ENCODE results near the gene SLC20A1. TPM values are rescaled to one million over a fixed set of nuclear protein-coding genes. Genes with fewer than 3 reads are reported as not detected.
A peak's percentile ranks its signal among the peaks of the same experiment; 100 is the strongest.

SLC20A1 gene
- total RNA-seq, 2 experiments from 2014 or later: 105 to 113 TPM

DNA sequence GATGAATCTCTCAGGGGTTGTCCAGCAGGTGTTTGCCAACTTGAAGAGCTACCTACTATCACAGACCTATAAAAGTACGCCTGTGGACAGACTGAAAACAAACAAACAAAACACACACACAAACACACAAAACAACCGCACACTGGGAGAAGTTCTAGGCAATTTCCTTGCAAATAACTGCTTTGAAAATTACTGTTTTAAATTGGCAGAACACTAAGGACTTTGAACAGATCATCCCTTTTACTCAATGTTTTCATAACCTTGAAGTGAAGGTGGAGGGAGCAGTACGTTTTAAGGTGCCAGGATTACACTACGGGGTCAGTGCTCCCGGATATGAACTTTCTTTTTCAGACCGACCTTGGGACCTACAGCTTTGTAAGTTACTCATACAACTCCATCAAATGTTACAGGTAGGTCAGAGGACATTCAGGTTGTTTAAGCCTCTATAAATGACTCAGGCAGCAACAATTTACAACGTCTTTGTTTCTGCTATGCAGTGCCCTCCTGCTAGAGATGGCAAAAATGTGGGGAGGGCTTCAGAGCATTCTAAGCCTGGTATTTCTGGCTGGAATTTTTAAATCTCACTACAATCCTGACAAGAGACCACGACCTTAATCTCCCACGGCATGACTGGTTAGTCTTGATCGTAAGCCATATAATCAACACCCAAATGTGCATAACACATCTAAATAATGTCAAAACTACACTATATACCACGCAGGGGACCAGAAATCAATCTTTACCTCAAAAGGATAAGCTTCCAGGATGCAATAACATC is 1.4 kb upstream of the SLC20A1 start:
- H3K9me3 Mint-ChIP-seq: no peaks in the 10 kb centered on the region
- no peaks in the 10 kb centered on the region for H3K27me3 Mint-ChIP-seq
- peaks cover 44% of the 10 kb centered on the region for H3K36me3 Mint-ChIP-seq
- DNase-seq (no peak), ATAC-seq (ENCODE audit: low read depth) (no peak)
- peaks cover 62% of the 10 kb centered on the region for H3K4me1 Mint-ChIP-seq
- peak overlapping the region; percentile 86 for H3K4me3 Mint-ChIP-seq
- peak overlapping the region; percentile 87 for H3K27ac Mint-ChIP-seq
- POLR2A ChIA-PET: interaction anchor here (1.1 to 5.0 kb wide), 6 partner anchors 14 to 81 kb away, joined by 3 to 293 read pairs (median 3); no protein-coding TSS in a partner anchor

DNA sequence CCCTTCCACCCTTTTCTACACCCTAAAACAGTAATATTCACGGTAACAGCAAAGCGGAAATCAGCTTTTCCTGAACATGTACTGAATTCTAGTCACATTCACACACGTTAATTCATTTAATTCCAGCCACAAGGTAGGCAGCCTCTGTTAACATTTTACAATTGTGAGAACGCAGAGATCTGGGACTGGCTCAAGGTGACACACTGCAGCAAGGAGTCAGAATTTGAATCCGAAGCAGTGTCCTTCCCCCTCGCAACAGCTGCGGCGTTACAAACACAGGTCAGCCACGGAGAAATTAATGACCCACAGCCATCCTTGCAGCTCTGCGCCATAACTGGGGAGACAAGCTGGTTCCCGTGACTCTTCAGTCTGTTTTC is 818 bp upstream of the SLC20A1 start:
- Mint-ChIP-seq H3K9me3 (no peaks in the 10 kb centered on the region), H3K27me3 (no peaks in the 10 kb centered on the region), H3K36me3 (peaks cover 49% of the 10 kb centered on the region), H3K4me3 (peak overlapping the region; percentile 86), H3K27ac (peak overlapping the region; percentile 87), H3K4me1 (peaks cover 66% of the 10 kb centered on the region)
- POLR2A ChIA-PET: interaction anchor here (0.5 to 5.0 kb wide), 11 partner anchors 12 to 489 kb away, joined by 3 to 293 read pairs (median 4); partner anchors contain the start of gene CHCHD5
- ATAC-seq (ENCODE audit: low read depth): no peak
- DNase-seq: no peak

- H3K27me3 Mint-ChIP-seq: no peaks in the 10 kb centered on the region
- H3K36me3 Mint-ChIP-seq: peaks cover 53% of the 10 kb centered on the region
- H3K9me3 Mint-ChIP-seq: no peaks in the 10 kb centered on the region
- H3K4me3 Mint-ChIP-seq: peak overlapping the region; percentile 97
- peak overlapping the region; percentile 75 for H3K27ac Mint-ChIP-seq
- H3K4me1 Mint-ChIP-seq: peaks cover 64% of the 10 kb centered on the region
- DNase-seq (peak; percentile 81), ATAC-seq (ENCODE audit: low read depth) (peak; percentile 20)
- POLR2A ChIA-PET: interaction anchor here (0.5 to 5.0 kb wide), 12 partner anchors 11 to 528 kb away, joined by 3 to 293 read pairs (median 4); partner anchors contain the start of genes CHCHD5 and PSD4
Measured at GRCh38 chr2:112646102-112646719, 472 bp downstream of the SLC20A1 start.

GRCh38 chr2:112646791-112647689 is 1.3 kb downstream of the SLC20A1 start:
- Mint-ChIP-seq H3K4me3 (peak overlapping the region; percentile 97), H3K36me3 (peaks cover 60% of the 10 kb centered on the region), H3K9me3 (no peaks in the 10 kb centered on the region), H3K4me1 (peaks cover 68% of the 10 kb centered on the region), H3K27ac (peak overlapping the region; percentile 75), H3K27me3 (no peaks in the 10 kb centered on the region)
- POLR2A ChIA-PET: interaction anchor here (0.8 to 5.0 kb wide), 10 partner anchors 9 to 527 kb away, joined by 3 to 293 read pairs (median 4); partner anchors contain the start of genes CHCHD5 and PSD4
- no peak for ATAC-seq (ENCODE audit: low read depth)
- no peak for DNase-seq

GRCh38 chr2:112648081-112648480 is 2.3 kb downstream of the SLC20A1 start:
- DNase-seq: no peak
- Mint-ChIP-seq H3K4me1 (peaks cover 67% of the 10 kb centered on the region), H3K27ac (peak overlapping the region; percentile 58), H3K27me3 (no peaks in the 10 kb centered on the region), H3K36me3 (peaks cover 62% of the 10 kb centered on the region), H3K9me3 (no peaks in the 10 kb centered on the region), H3K4me3 (peak overlapping the region; percentile 97)
- no peak for ATAC-seq (ENCODE audit: low read depth)
- POLR2A ChIA-PET: interaction anchor here (0.8 to 5.0 kb wide), 4 partner anchors 8 to 39 kb away, joined by 3 to 293 read pairs (median 8); no protein-coding TSS in a partner anchor

GRCh38 chr2:112656679-112657078 is 10.9 kb downstream of the SLC20A1 start:
- DNase-seq (no peak), ATAC-seq (ENCODE audit: low read depth) (no peak)
- H3K27ac Mint-ChIP-seq: no peak overlapping the region
- POLR2A ChIA-PET: interaction anchor here (0.7 to 1.0 kb wide), 5 partner anchors 9 to 362 kb away, joined by 3 to 8 read pairs (median 5); partner anchors contain the start of gene SLC20A1
- no peaks in the 10 kb centered on the region for H3K9me3 Mint-ChIP-seq
- H3K27me3 Mint-ChIP-seq: no peaks in the 10 kb centered on the region
- H3K4me1 Mint-ChIP-seq: peaks cover 48% of the 10 kb centered on the region
- H3K4me3 Mint-ChIP-seq: no peak overlapping the region
- H3K36me3 Mint-ChIP-seq: peaks cover 58% of the 10 kb centered on the region

- no peak for DNase-seq
- Mint-ChIP-seq H3K27ac (no peak overlapping the region), H3K4me3 (no peak overlapping the region)
Measured at GRCh38 chr2:112658301-112658700, 12.6 kb downstream of the SLC20A1 start.

DNA sequence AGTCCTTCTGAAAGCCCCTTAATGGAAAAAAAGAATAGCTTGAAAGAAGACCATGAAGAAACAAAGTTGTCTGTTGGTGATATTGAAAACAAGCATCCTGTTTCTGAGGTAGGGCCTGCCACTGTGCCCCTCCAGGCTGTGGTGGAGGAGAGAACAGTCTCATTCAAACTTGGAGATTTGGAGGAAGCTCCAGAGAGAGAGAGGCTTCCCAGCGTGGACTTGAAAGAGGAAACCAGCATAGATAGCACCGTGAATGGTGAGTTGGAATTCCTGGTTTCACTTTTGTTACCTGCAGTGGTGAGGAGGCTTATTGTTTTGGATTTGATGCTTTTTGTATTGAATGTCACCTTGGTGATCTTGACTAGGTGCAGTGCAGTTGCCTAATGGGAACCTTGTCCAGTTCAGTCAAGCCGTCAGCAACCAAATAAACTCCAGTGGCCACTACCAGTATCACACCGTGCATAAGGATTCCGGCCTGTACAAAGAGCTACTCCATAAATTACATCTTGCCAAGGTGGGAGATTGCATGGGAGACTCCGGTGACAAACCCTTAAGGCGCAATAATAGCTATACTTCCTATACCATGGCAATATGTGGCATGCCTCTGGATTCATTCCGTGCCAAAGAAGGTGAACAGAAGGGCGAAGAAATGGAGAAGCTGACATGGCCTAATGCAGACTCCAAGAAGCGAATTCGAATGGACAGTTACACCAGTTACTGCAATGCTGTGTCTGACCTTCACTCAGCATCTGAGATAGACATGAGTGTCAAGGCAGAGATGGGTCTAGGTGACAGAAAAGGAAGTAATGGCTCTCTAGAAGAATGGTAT is 13.3 kb downstream of the SLC20A1 start:
- Mint-ChIP-seq H3K36me3 (peaks cover 55% of the 10 kb centered on the region), H3K4me3 (no peak overlapping the region), H3K27ac (peak overlapping the region; percentile 61), H3K4me1 (peaks cover 45% of the 10 kb centered on the region), H3K9me3 (no peaks in the 10 kb centered on the region), H3K27me3 (no peaks in the 10 kb centered on the region)
- no peak for DNase-seq
- POLR2A ChIA-PET: interaction anchor here (0.6 to 1.1 kb wide), 4 partner anchors 9 to 28 kb away, joined by 3 to 7 read pairs (median 4); partner anchors contain the start of gene SLC20A1
- no peak for ATAC-seq (ENCODE audit: low read depth)

More at GRCh38 chr2:112658301-112658700, 12.6 kb downstream of the SLC20A1 start:
- Mint-ChIP-seq H3K27me3 (no peaks in the 10 kb centered on the region), H3K36me3 (peaks cover 54% of the 10 kb centered on the region), H3K4me1 (peaks cover 41% of the 10 kb centered on the region), H3K9me3 (no peaks in the 10 kb centered on the region)
- POLR2A ChIA-PET: interaction anchor here (0.7 to 1.0 kb wide), 2 partner anchors 12 to 27 kb away, joined by 4 to 5 read pairs; partner anchors contain the start of gene SLC20A1
- no peak for ATAC-seq (ENCODE audit: low read depth)

DNA sequence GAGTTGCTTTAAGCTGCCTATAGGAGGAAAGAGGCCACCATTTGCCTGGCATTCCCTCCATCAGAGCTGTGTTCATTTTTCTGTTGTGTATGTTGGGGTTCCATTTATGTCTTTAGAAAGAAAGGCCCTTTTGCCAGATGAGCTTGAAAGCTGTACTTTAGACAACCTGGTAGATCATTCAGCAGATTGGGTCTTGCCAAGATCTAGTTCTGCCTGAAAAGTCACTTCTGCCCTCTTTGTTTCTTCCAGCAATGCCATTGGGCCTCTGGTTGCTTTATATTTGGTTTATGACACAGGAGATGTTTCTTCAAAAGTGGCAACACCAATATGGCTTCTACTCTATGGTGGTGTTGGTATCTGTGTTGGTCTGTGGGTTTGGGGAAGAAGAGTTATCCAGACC is 14.4 kb downstream of the SLC20A1 start:
- peaks cover 47% of the 10 kb centered on the region for H3K4me1 Mint-ChIP-seq
- H3K9me3 Mint-ChIP-seq: no peaks in the 10 kb centered on the region
- DNase-seq (no peak), ATAC-seq (ENCODE audit: low read depth) (no peak)
- H3K27me3 Mint-ChIP-seq: no peaks in the 10 kb centered on the region
- H3K27ac Mint-ChIP-seq: no peak overlapping the region
- POLR2A ChIA-PET: no interaction called here
- no peak overlapping the region for H3K4me3 Mint-ChIP-seq
- peaks cover 54% of the 10 kb centered on the region for H3K36me3 Mint-ChIP-seq

- Mint-ChIP-seq H3K4me1 (peaks cover 51% of the 10 kb centered on the region), H3K27ac (no peak overlapping the region), H3K9me3 (no peaks in the 10 kb centered on the region), H3K36me3 (peaks cover 55% of the 10 kb centered on the region), H3K27me3 (no peaks in the 10 kb centered on the region), H3K4me3 (no peak overlapping the region)
- no peak for DNase-seq
- ATAC-seq (ENCODE audit: low read depth): no peak
- POLR2A ChIA-PET: interaction anchor here (1.2 to 2.3 kb wide), 2 partner anchors 15 to 44 kb away, joined by 4 to 12 read pairs; no protein-coding TSS in a partner anchor
Measured at GRCh38 chr2:112661656-112662305, 16.0 kb downstream of the SLC20A1 start.

DNA sequence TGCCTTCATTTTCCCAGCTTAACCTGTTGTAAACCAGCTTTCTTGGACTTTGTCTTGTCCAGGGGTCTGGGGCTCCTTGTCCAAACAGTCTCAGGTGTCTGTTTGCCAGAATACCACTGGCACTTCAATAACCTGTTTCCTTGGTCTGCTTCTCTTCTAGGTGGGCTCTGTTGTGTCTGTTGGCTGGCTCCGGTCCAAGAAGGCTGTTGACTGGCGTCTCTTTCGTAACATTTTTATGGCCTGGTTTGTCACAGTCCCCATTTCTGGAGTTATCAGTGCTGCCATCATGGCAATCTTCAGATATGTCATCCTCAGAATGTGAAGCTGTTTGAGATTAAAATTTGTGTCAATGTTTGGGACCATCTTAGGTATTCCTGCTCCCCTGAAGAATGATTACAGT is 17.0 kb downstream of the SLC20A1 start:
- Mint-ChIP-seq H3K36me3 (peaks cover 52% of the 10 kb centered on the region), H3K27ac (no peak overlapping the region), H3K9me3 (no peaks in the 10 kb centered on the region), H3K27me3 (no peaks in the 10 kb centered on the region), H3K4me1 (peaks cover 45% of the 10 kb centered on the region), H3K4me3 (no peak overlapping the region)
- ATAC-seq (ENCODE audit: low read depth): no peak
- DNase-seq: no peak
- POLR2A ChIA-PET: interaction anchor here (1.0 to 2.3 kb wide), 2 partner anchors 16 to 33 kb away, joined by 3 to 12 read pairs; no protein-coding TSS in a partner anchor

All from activated naive CD8-positive, alpha-beta T cell treated with anti-CD3 and anti-CD28 coated beads, Interleukin-2, amount 10 ng/mL, durations not matched to agents 7 days and 5 days (primary cell).